Adipocyte (in vitro differentiated cells): Measurements from ENCODE around the gene PPP1R7.

Experiments
- DNase-seq: peaks from one replicate; pipeline ENCODE4 v3.0.0-alpha.2; 2015; ENCODE audit warnings: low read depth
- H3K27me3 ChIP-seq: replicated peaks from 2 replicates; pipeline ENCODE4 v1.7.0; 2013; ENCODE audit warnings: mild to moderate bottlenecking, low read length, moderate library complexity; ENCODE audit not compliant: control insufficient read depth, insufficient read depth
- H3K36me3 ChIP-seq: 2 replicates; pipeline ENCODE4 v1.7.0; 2013; ENCODE audit warnings: low read length, mild to moderate bottlenecking, moderate library complexity; ENCODE audit not compliant: control insufficient read depth, insufficient read depth, severe bottlenecking
- H3K4me1 ChIP-seq: 2 replicates; pipeline ENCODE4 v1.7.0; 2013; ENCODE audit warnings: mild to moderate bottlenecking, low read length, moderate library complexity; ENCODE audit not compliant: control insufficient read depth, insufficient read depth
- H3K4me3 ChIP-seq: 2 replicates; pipeline ENCODE4 v1.7.0; 2013; ENCODE audit warnings: mild to moderate bottlenecking, low read length, moderate library complexity
- H3K9ac ChIP-seq: 2 replicates; pipeline ENCODE4 v1.7.0; 2013; ENCODE audit warnings: mild to moderate bottlenecking, low read length, moderate library complexity
- H3K9me3 ChIP-seq: 2 replicates; pipeline ENCODE4 v1.7.0; 2013; ENCODE audit warnings: mild to moderate bottlenecking, low read length, moderate library complexity; ENCODE audit not compliant: control insufficient read depth

Gene PPP1R7

DNA sequence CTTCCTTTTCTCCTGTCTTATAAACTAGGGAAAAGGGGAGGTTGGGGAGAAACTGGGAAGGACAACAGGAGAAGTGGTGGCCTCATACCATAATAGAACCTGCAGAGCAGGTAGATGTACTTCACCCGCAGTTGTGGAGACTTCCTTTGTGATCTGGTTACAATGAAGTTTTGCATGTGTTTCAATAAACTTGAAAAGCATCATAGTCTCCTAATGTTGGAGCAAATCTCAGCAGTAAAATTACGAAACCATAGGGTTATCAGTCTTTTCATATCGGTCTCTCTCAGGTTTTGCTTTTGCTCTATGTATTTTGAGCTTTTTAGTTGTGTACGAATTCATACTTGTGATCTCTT, 68.7 kb downstream of the PPP1R7 start:
- H3K36me3 ChIP-seq: no peaks in the 10 kb centered on the region

DNA sequence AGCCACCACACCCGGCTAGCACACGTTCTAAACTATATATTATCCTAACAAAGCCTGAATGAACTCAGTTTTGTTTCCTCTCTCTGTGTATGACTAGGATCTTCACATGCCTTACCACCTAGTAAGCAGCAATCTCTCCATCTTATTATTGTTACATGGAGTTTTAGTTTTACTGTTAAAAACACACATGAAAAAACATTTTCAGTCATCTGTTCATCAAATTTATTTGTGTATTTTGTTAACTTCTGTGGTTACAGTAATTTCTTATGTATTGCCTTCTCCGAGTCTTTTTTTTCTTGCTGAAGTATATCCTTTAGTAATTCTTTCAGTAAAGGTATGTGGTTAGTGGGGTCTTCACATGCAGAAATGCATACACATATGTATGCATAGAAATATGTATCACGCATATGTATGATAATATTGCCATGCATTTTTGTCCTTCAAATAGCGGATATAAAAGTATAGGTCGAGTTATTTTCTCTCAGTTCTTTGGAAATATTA, 69.6 kb downstream of the PPP1R7 start:
- Histone ChIP-seq H3K4me3 (no peak overlapping the region), H3K9ac (no peak overlapping the region)

More for the DNA sequence above, 68.7 kb downstream of the PPP1R7 start:
- peaks cover 12% of the 10 kb centered on the region for H3K27me3 ChIP-seq
- peak; percentile 8 for DNase-seq
- H3K9me3 ChIP-seq: no peaks in the 10 kb centered on the region
- peak overlapping the region; percentile 59 for H3K9ac ChIP-seq
- peaks cover 10% of the 10 kb centered on the region for H3K4me1 ChIP-seq
- peak overlapping the region; percentile 80 for H3K4me3 ChIP-seq

DNA sequence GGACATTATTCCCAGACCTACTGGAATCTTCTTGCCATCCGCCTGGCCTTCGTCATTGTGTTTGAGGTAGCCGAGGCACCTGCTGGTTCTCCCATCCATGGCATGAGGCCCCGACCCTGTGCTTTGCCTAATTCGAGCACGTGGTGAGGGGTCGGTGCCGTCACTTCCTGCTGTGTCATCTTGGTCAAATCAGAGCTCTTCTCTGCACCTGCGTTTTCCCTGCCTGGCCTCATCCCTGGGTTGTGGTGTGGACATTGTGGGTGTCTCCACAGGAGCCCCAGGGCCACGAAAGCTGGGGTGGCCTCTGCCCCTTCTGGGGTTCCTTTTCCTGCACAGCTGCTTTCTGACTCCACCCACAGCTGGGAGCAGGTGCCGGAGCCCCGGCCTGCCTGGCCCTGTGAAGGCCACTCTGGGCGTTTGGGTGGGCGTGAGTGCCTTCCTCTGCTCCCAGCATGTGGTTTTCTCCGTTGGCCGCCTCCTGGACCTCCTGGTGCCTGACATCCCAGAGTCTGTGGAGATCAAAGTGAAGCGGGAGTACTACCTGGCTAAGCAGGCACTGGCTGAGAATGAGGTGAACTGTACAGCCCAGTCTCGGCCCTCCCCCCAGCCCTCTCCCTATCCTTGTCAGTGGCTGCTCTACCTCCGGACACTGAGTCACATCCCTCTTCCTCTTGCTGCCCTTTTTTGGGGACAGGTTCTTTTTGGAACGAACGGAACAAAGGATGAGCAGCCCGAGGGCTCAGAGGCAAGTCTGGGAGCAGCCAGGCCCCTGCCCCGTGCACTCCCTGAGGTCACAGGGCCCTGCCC, 73.1 kb downstream of the PPP1R7 start:
- DNase-seq: peak; percentile 7
- H3K4me3 ChIP-seq: no peak overlapping the region

More for the DNA sequence above, 69.6 kb downstream of the PPP1R7 start:
- no peak for DNase-seq
- H3K27me3 ChIP-seq: peaks cover 5% of the 10 kb centered on the region
- peaks cover 15% of the 10 kb centered on the region for H3K4me1 ChIP-seq
- no peaks in the 10 kb centered on the region for H3K9me3 ChIP-seq
- no peaks in the 10 kb centered on the region for H3K36me3 ChIP-seq

DNA sequence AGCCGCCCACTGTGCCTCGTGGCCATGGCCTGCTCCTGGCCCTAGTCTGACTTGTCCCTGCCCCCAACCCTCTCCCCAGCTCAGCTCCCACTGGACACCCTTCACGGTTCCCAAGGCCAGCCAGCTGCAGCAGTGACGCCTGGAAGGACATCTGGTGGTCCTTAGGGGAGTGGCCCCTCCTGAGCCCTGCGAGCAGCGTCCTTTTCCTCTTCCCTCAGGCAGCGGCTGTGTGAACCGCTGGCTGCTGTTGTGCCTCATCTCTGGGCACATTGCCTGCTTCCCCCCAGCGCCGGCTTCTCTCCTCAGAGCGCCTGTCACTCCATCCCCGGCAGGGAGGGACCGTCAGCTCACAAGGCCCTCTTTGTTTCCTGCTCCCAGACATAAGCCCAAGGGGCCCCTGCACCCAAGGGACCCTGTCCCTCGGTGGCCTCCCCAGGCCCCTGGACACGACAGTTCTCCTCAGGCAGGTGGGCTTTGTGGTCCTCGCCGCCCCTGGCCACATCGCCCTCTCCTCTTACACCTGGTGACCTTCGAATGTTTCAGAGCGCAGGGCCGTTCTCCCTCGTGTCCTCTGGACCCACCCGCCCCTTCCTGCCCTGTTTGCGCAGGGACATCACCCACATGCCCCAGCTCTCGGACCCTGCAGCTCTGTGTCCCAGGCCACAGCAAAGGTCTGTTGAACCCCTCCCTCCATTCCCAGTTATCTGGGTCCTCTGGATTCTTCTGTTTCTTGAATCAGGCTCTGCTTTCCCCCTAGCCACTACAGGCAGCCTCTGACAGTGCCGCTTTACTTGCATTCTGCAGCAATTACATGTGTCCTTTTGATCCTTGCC, 74.0 kb downstream of the PPP1R7 start:
- Histone ChIP-seq H3K27me3 (no peaks in the 10 kb centered on the region), H3K9me3 (no peaks in the 10 kb centered on the region), H3K4me3 (no peak overlapping the region), H3K4me1 (peaks cover 9% of the 10 kb centered on the region), H3K36me3 (peaks cover 41% of the 10 kb centered on the region), H3K9ac (no peak overlapping the region)
- DNase-seq: peak; percentile 45

More for the DNA sequence above, 73.1 kb downstream of the PPP1R7 start:
- no peak overlapping the region for H3K9ac ChIP-seq
- H3K4me1 ChIP-seq: peaks cover 15% of the 10 kb centered on the region
- no peaks in the 10 kb centered on the region for H3K27me3 ChIP-seq
- H3K9me3 ChIP-seq: no peaks in the 10 kb centered on the region
- peaks cover 33% of the 10 kb centered on the region for H3K36me3 ChIP-seq

DNA sequence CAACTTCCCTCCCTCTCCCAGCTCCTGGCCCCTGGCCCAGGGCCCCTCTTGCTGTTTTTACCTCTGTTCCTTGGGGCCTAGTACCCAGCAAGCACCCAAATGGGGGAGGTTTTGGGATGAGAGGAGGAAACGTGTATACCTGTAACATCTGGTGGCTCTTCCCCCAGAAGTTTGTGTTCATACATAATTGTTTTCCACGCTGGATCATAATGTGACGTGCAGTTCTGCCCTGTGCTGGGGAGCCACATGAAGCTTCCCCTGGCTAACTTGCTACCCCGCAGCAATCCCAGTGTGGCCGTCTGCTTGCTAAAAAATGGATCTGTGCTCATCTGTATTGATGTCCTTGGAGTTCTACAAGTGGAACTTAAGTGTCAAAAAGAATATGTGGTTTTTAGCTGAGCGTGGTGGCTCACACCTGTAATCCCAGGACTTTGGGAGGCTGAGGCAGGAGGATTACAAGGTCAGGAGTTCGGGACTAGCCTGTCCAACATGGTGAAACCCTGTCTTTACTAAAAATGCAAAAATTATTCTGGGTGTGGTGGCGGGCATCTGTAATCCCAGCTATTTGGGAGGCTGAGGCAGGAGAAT, 74.7 kb downstream of the PPP1R7 start:
- Histone ChIP-seq H3K4me1 (peaks cover 9% of the 10 kb centered on the region), H3K4me3 (no peak overlapping the region), H3K9ac (no peak overlapping the region), H3K27me3 (no peaks in the 10 kb centered on the region), H3K36me3 (peaks cover 48% of the 10 kb centered on the region), H3K9me3 (no peaks in the 10 kb centered on the region)
- DNase-seq: no peak

DNA sequence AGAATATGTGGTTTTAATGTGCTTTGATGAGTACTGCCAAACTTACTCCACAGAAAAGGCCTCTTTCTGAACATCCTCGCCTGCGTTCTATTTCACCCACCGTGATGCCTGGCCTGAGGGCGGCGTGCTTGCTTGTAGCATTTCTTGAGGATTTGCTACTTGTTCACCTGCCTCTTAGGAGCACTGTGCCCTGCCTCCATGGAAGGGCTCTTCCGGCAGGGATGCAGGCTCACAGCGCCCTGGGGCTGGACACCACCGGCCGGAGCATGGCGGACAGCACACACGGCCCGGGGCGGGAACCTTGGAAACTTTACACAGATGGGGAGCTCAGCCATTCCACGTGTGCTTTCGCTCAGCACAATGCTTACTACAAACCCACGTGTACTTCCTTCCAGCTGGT, 75.3 kb downstream of the PPP1R7 start:
- Histone ChIP-seq H3K36me3 (peaks cover 54% of the 10 kb centered on the region), H3K4me1 (peaks cover 9% of the 10 kb centered on the region), H3K27me3 (no peaks in the 10 kb centered on the region), H3K9me3 (no peaks in the 10 kb centered on the region), H3K9ac (no peak overlapping the region), H3K4me3 (no peak overlapping the region)
- DNase-seq: no peak

DNA sequence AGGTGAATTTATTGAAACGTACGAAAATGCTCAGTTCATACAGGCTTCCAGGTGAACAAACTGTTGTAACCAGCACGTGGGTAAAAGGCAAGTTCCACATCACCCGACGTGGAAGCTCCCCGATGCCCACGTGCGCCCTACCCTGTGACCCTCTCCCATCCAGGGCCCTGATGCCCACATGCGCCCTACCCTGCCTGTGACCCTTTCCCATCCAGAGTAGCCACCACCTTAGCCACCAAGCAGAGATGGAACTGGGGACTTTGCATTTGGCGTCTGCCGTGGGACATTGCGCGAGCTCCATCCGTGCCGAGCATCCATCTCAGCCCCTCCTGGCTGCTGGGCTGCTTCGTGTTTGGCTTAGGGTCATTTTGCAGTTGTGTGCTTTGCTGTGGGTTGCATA, 75.7 kb downstream of the PPP1R7 start:
- no peaks in the 10 kb centered on the region for H3K27me3 ChIP-seq
- peaks cover 58% of the 10 kb centered on the region for H3K36me3 ChIP-seq
- peaks cover 9% of the 10 kb centered on the region for H3K4me1 ChIP-seq
- no peak for DNase-seq
- H3K9me3 ChIP-seq: no peaks in the 10 kb centered on the region
- H3K4me3 ChIP-seq: no peak overlapping the region
- no peak overlapping the region for H3K9ac ChIP-seq

DNA sequence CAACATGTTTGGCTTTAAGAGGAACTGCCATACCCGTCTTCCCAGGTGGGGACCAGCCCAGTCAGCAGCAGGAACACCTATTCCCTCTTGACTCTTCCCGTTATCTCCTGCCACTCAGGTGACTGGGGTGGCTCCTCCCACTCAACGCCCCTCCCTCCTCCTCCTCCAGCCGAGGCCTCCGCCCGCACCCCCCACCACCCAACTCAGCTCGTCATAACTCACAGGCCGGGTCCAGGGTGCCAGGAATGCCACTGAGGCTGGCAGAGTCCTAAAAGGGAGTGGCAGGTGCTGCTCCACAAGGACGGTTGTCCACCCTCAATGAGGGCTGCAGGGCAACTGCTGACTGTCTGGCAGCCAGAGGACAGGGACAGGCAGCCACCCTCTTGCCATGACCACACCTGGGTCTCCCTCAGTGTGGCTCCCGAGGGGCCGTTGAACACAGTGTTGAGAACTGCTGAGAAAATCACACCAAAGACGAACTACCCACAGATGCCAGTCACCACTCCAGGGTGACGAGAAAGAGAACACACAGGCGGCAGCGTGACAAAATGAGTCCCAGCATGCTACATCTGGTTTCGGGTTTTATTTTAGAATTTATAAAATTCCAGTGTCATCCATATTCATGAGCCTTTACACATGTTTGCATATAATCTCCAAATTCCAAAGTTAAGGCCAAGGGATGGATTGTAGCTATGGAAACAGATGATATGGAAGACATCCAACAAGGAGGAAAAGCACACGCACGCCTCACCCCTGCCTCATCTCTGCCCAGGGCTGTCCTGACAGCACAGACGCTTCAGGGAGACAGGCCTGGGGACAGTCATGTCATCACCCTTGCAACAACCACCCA, 76.7 kb downstream of the PPP1R7 start:
- peaks cover 66% of the 10 kb centered on the region for H3K36me3 ChIP-seq
- H3K9me3 ChIP-seq: no peaks in the 10 kb centered on the region
- H3K27me3 ChIP-seq: no peaks in the 10 kb centered on the region
- H3K4me3 ChIP-seq: no peak overlapping the region
- H3K4me1 ChIP-seq: peaks cover 9% of the 10 kb centered on the region
- DNase-seq: no peak
- H3K9ac ChIP-seq: no peak overlapping the region

DNA sequence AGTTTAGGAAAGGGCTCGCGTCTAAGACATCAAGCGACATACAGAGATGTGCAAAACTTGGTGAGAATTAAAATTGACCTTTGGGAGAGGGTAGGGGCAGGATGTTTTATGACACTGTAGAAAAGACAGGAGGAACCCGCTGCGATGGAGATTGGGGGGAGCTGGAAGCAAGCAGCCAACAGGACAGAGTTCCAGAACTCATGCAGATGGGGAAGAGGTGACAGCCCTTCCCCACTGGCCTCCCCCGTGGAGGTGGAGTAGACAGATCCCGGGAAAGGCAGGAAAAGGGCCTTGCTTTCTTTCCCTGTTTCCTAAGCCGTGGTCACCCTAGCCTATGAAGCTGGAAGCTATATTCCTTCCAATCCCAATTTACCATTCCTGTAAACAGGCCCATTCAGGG, 77.3 kb downstream of the PPP1R7 start:
- Histone ChIP-seq H3K36me3 (peaks cover 72% of the 10 kb centered on the region), H3K9ac (no peak overlapping the region), H3K4me1 (peaks cover 9% of the 10 kb centered on the region)

DNA sequence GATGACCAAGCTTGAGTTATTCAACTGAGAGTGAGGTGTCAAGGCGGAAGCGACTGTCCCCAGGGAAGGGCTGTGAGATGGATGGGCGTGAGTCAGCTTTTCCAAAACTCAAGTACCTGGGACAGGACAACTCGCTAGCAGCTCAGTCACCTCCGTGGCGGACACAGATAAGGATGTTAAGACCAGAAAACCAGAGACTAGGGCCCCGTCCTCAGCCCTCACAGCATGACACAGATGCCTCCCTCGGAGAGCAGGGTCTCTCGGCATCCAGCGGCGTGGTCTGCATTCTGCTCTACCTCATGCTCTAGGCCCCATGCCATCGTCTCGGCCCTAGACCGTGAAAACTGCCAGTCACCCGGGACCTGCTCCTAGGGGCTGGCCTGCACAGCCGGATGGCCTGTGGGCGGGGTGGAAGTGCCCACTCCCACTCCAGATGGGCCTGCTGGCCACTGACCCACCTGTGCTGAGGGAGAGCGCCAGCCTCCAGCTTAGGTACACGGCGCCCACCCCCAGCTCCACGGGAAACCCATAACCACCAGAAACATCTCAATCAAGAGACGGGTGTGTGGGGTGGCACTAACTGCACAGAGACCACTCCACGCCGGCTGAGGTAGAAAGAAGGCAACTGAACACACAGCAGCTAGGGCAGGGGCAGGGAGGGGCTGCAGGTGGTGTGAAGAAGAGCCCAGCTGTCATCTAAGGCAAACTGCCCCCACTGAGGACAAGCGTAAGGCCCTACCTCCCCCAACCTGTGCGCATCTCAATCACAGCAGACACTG, 78.0 kb downstream of the PPP1R7 start:
- H3K27me3 ChIP-seq: no peaks in the 10 kb centered on the region
- no peaks in the 10 kb centered on the region for H3K9me3 ChIP-seq
- H3K4me3 ChIP-seq: no peak overlapping the region
- DNase-seq: no peak
- H3K9ac ChIP-seq: no peak overlapping the region
- peaks cover 9% of the 10 kb centered on the region for H3K4me1 ChIP-seq
- H3K36me3 ChIP-seq: peaks cover 79% of the 10 kb centered on the region

More for the DNA sequence above, 77.3 kb downstream of the PPP1R7 start:
- no peak for DNase-seq
- Histone ChIP-seq H3K9me3 (no peaks in the 10 kb centered on the region), H3K27me3 (no peaks in the 10 kb centered on the region), H3K4me3 (no peak overlapping the region)
